Thyroid gland (tissue), 4 donors: ENCODE measurements around the gene TRMT2A. TPM values are rescaled to one million over a fixed set of nuclear protein-coding genes. Genes with fewer than 3 reads are reported as not detected.

Experiments used
- DNase-seq, 2 donors: peaks; one replicate each; pipeline ENCODE4 v3.0.0-alpha.2; 2019
- H3K27ac ChIP-seq, 3 donors: fragments of 200-600 bp; sonication (generic); 1 replicate in 2 of 3; 2 replicates in 1 of 3; pipeline ENCODE4 v1.5.1; 2016 to 2019; ENCODE audit warnings: mild to moderate bottlenecking in 1 of 3, moderate library complexity in 1 of 3
- H3K27me3 ChIP-seq: fragments of 200-600 bp; sonication (generic); one replicate; pipeline ENCODE4 v1.5.1; 2019
- H3K36me3 ChIP-seq, 2 donors: fragments of 200-600 bp; sonication (generic); one replicate each; pipeline ENCODE4 v1.5.1; 2016 to 2019
- H3K4me1 ChIP-seq, 2 donors: fragments of 200-600 bp; sonication (generic); one replicate each; pipeline ENCODE4 v1.5.1; 2017 to 2019
- H3K4me3 ChIP-seq, 3 donors: fragments of 200-600 bp; sonication (generic); replicated peaks in 1 of 3; 1 replicate in 2 of 3; 2 replicates in 1 of 3; pipeline ENCODE4 v1.5.1; 2016; ENCODE audit warnings: mild to moderate bottlenecking in 1 of 3
- H3K9me3 ChIP-seq: fragments of 200-600 bp; sonication (generic); one replicate; pipeline ENCODE4 v1.5.1; 2017
- CTCF ChIP-seq, 6 experiments: fragments of 200-600 bp in 3 of 6; fragments of 450-650 bp in 3 of 6; sonication (generic) in 3 of 6; IDR thresholded peaks; one replicate each; pipeline ENCODE4 v1.5.1; 2016 to 2019; ENCODE audit warnings: antibody characterized with exemption in 6 of 6, mild to moderate bottlenecking in 2 of 6, inconsistent platforms in 1 of 6, moderate library complexity in 1 of 6
- POLR2A ChIP-seq, 2 donors: fragments of 450-650 bp; IDR thresholded peaks; one replicate each; pipeline ENCODE4 v1.6.1; 2017; ENCODE audit warnings: antibody characterized with exemption in 2 of 2, mild to moderate bottlenecking in 2 of 2, moderate library complexity in 1 of 2
- WGBS, 2 donors: methylation state at CpG; one replicate each; pipeline ENCODE4 v1.1.5; 2017; 5-methylcytosine and 5-hydroxymethylcytosine counted together
- intact Hi-C: fragments of 100-400 bp; cut with DNase I; formaldehyde crosslinking; loops from one replicate; pipeline ENCODE4 v1.15.1; 2023
- total RNA-seq, 4 donors: library from RNA; depleted of rRNA; stranded (reverse); fragments of >200 nt; gene quantifications; one replicate each; pipeline ENCODE4 v1.2.3, GENCODE V29; 2016

Gene TRMT2A
- total RNA-seq, 4 donors from 2014 or later = 36.9 to 65.5 (median 53.3) TPM

DNA sequence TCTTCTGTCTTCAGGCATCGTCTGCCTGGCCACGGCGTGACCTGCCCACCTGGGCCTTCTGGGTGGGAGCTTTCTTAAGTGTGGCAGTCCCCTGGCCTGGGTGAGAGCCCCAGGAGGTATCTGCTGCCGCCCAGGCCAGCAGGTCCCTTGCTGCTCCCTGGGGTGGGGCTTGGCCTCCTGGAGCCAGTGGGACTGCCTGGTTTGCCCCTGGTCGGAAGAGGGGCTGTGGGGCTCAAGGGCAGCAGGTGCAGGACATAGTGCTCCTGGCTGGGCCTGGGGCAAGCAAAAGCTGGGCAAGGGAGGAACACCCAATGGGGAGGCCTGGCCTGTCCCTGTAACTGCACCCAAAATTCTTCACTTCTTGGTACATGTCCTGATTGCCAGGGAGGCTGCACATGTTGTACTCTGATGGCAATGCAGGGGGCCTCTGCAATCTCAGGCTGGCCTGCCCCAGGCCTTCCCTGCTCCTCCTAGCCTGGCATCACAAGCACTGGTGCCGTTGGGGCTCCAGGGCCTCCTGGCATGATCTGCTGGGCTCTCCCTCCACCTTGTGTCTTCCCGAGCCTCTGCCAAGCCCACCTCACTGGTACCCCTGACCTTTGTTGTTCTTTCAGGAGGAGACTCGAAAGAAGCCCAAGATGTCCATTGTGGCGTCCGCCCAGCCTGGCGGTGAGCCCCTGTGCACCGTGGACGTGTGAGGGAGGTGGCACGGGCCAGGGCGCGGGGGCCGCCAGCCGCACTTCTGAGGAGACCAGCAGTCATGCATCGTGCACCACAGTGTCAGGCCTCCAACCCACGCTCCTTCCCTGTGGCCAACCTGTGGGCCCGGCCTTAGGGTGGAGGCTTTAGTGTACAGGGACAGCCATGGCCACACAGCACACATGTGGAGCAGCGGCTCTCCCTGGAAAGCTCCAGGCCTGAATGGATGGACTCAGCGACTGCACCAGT lies 7.3 kb downstream of the TRMT2A start:
- no peaks in the 10 kb centered on the region for H3K27me3 ChIP-seq
- peaks cover 10 to 12% of the 10 kb centered on the region in 2 donors for H3K4me1 ChIP-seq
- peaks cover 62 to 68% of the 10 kb centered on the region in 2 donors for H3K36me3 ChIP-seq
- DNase-seq = no peak
- WGBS, 2 donors = 92 to 95% methylated on average over 8 to 20 of the region's 23 CpGs
- no peaks in the 10 kb centered on the region for H3K9me3 ChIP-seq
- H3K4me3 ChIP-seq = no peak overlapping the region
- H3K27ac ChIP-seq = no peak overlapping the region
- TF ChIP-seq CTCF (IDR thresholded peaks at IDR 0.05) (no peak), POLR2A (IDR thresholded peaks at IDR 0.05) (no peak)
- intact Hi-C loops = loop anchor here (10.0 kb wide), 1 partner anchor 85 kb away; the partner anchor contains the start of gene TANGO2

- peaks cover 56 to 63% of the 10 kb centered on the region in 2 donors for H3K36me3 ChIP-seq
- peaks cover 11 to 14% of the 10 kb centered on the region in 2 donors for H3K4me1 ChIP-seq
- WGBS, 2 donors = 86 to 88% methylated on average over 9 to 12 of the region's 12 CpGs
- no peak overlapping the region for H3K27ac ChIP-seq
- TF ChIP-seq POLR2A (IDR thresholded peaks at IDR 0.05) = no peak
- no peak for TF ChIP-seq CTCF (IDR thresholded peaks at IDR 0.05)
- H3K4me3 ChIP-seq = no peak overlapping the region
- no peak for DNase-seq
- intact Hi-C loops = no loop called here
- H3K27me3 ChIP-seq = no peaks in the 10 kb centered on the region
- no peaks in the 10 kb centered on the region for H3K9me3 ChIP-seq
These were observed 8.2 kb downstream of the TRMT2A start for GRCh38 chr22:20108757-20109230.

DNA sequence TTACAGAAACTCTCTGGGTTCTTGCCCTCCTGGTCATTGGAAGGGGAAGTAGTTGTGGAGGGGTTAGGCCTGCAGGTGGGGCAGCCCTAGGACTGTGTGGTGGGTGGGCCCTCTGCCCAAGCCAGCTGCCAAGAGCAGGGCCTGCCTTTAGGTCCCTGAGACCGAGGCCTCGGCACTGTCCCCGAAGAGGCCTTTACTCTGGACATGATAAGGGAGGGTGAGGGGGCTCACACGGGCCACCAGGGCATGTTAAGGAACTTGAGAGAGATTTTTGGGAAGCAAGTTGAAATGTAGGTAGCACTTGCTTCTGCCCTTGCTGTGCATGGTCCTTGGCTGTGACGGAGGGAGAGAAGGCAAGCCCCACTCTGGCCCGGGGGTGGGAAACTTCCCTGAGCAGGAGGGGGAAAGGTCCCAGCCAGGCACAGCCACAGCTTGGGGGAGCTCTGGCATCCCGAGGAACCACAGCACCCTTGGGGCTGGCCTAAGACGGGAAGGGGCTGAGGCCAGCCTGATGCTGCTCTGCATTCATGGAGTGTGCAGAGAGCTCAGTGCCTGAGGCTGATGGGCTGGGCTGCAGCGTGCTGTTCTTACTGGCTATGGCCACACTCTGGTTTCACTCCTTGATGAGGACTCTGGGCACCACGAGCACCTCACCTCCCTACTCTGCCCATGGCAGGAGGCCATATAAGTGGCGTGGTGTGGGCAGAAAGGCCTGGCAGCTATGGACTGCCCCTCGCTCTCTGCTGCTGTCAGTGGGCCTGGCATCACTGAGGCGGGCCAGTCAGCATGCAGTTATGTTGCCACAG lies 8.9 kb downstream of the TRMT2A start:
- H3K27me3 ChIP-seq = no peaks in the 10 kb centered on the region
- 89 to 91% methylated on average over 10 to 12 of the region's 13 CpGs for WGBS, 2 donors
- intact Hi-C loops = no loop called here
- peaks cover 56 to 58% of the 10 kb centered on the region in 2 donors for H3K36me3 ChIP-seq
- H3K4me3 ChIP-seq = no peak overlapping the region
- H3K4me1 ChIP-seq = peaks cover 11 to 14% of the 10 kb centered on the region in 2 donors
- H3K27ac ChIP-seq = no peak overlapping the region
- DNase-seq = no peak
- H3K9me3 ChIP-seq = no peaks in the 10 kb centered on the region
- TF ChIP-seq CTCF (IDR thresholded peaks at IDR 0.05) (no peak), POLR2A (IDR thresholded peaks at IDR 0.05) (no peak)

- Histone ChIP-seq H3K9me3 (no peaks in the 10 kb centered on the region), H3K4me3 (no peak overlapping the region), H3K27me3 (no peaks in the 10 kb centered on the region), H3K36me3 (peaks cover 52 to 56% of the 10 kb centered on the region in 2 donors), H3K4me1 (peaks cover 11 to 14% of the 10 kb centered on the region in 2 donors), H3K27ac (no peak overlapping the region)
- intact Hi-C loops = no loop called here
- WGBS, 2 donors = 93 to 100% methylated on average over 4 to 6 of the region's 7 CpGs
- no peak for TF ChIP-seq CTCF (IDR thresholded peaks at IDR 0.05)
- no peak for TF ChIP-seq POLR2A (IDR thresholded peaks at IDR 0.05)
- no peak for DNase-seq
These were observed 9.5 kb downstream of the TRMT2A start for GRCh38 chr22:20107471-20107901.
